CD4-positive, alpha-beta T cell (primary cell): Measurements from ENCODE around the gene PDSS2. TPM values are rescaled to one million over a fixed set of nuclear protein-coding genes. Genes with fewer than 3 reads are reported as not detected.

Source experiments
- ATAC-seq: fragments of 200-7000 bp; cut with Tn5 transposase; one replicate; pipeline ENCODE4 v1.10.0; 2022; ENCODE audit warnings: mild to moderate bottlenecking; ENCODE audit not compliant: poor library complexity
- CTCF ChIA-PET: fragments of 350-600 bp; sonication (Branson Sonifier 250); formaldehyde crosslinking; loops from one replicate; lab custom pipeline; 2021; ENCODE audit warnings: antibody characterized with exemption, inconsistent platforms; lab: Charles Lee
- POLR2A ChIA-PET: fragments of 350-600 bp; sonication (Branson Sonifier 250); formaldehyde crosslinking; loops from one replicate; lab custom pipeline; 2021; ENCODE audit warnings: antibody characterized with exemption, inconsistent platforms; lab: Charles Lee
- DNase-seq, 14 experiments: peaks; one replicate each; pipeline ENCODE4 v3.0.0-alpha.2; 2013 to 2020; ENCODE audit warnings: mixed read lengths in 2 of 14
- H3K27ac ChIP-seq, 2 donors: one replicate each; pipeline versions ENCODE4 v1.5.1 to v1.7.0; 2013; ENCODE audit warnings: low read length in 2 of 2, low read depth in 1 of 2, mild to moderate bottlenecking in 1 of 2
- H3K27me3 ChIP-seq, 2 experiments: 1 replicate in 1 of 2; 2 replicates in 1 of 2; pipeline versions ENCODE4 v1.6.1 to v1.7.0; 2013; ENCODE audit warnings: low read length in 2 of 2, control low read depth in 1 of 2, mild to moderate bottlenecking in 1 of 2, moderate library complexity in 1 of 2; ENCODE audit not compliant: insufficient read depth in 2 of 2, control insufficient read depth in 1 of 2
- H3K36me3 ChIP-seq: one replicate; pipeline ENCODE4 v1.6.1; 2013; ENCODE audit warnings: low read length, control low read depth; ENCODE audit not compliant: insufficient read depth
- H3K4me1 ChIP-seq: one replicate; pipeline ENCODE4 v1.6.1; 2013; ENCODE audit warnings: low read length, control low read depth; ENCODE audit not compliant: insufficient read depth
- H3K4me3 ChIP-seq: one replicate; pipeline ENCODE4 v1.5.1; 2013; ENCODE audit warnings: mild to moderate bottlenecking, low read length, moderate library complexity
- H3K9me3 ChIP-seq, 2 experiments: 1 replicate in 1 of 2; 2 replicates in 1 of 2; pipeline versions ENCODE4 v1.6.1 to v1.7.0; 2013; ENCODE audit warnings: low read length in 2 of 2, mild to moderate bottlenecking in 2 of 2, control low read depth in 1 of 2, moderate library complexity in 1 of 2; ENCODE audit not compliant: control insufficient read depth in 1 of 2, insufficient read depth in 1 of 2
- H3K27ac Mint-ChIP-seq: one replicate; pipeline ENCODE4 v1.8.0; 2020; ENCODE audit warnings: mixed read lengths
- H3K27me3 Mint-ChIP-seq: one replicate; pipeline ENCODE4 v1.8.0; 2021; ENCODE audit warnings: mixed read lengths
- H3K36me3 Mint-ChIP-seq: one replicate; pipeline ENCODE4 v1.8.0; 2021; ENCODE audit warnings: low read depth, mixed read lengths
- H3K4me1 Mint-ChIP-seq: one replicate; pipeline ENCODE4 v1.8.0; 2021; ENCODE audit warnings: low read depth, mixed read lengths
- H3K4me3 Mint-ChIP-seq: one replicate; pipeline ENCODE4 v1.8.0; 2020; ENCODE audit warnings: mild to moderate bottlenecking, mixed read lengths
- H3K9me3 Mint-ChIP-seq: one replicate; pipeline ENCODE4 v1.8.0; 2020; ENCODE audit warnings: mixed read lengths
- CTCF ChIP-seq: fragments of 200-600 bp; IDR thresholded peaks from one replicate; pipeline ENCODE4 v1.8.0; 2022; ENCODE audit warnings: antibody characterized with exemption, mild to moderate bottlenecking
- intact Hi-C, 2 experiments: fragments of 100-400 bp; cut with DNase I in 1 of 2; cut with micrococcal nuclease in 1 of 2; formaldehyde crosslinking; loops; one replicate each; pipeline versions ENCODE4 v1.15.1 to v1.9.0; 2023 to 2025; cut with DNase I, micrococcal nuclease
- total RNA-seq, 174 experiments: library from RNA in 2 of 174; stranded (reverse) in 2 of 174; gene quantifications; one replicate each; pipeline ENCODE4 v1.2.3 and lab custom pipeline; 2021 to 2026

PDSS2 gene
- total RNA-seq, 2 experiments from 2014 or later: 5.8 to 6.6 TPM

DNA sequence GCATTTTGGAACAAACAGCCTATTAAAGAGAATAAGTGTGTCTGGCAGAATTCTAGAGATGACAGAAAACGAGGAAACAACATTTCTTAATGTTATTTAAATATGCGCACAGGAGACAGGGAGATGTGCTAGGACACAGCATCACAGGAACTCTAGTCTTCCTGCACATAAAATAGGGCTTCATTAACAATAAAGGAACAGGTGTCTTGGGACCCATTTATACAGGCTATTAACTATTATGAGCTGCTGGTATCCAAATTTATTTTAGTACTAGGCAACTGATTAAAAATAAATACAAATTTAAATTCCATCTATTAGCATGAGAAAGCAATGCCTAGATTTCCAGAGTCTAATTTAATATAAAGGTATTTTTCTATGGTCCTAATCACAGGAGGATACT is 102.3 kb downstream of the PDSS2 start:
- H3K27me3 ChIP-seq: no peaks in the 10 kb centered on the region
- DNase-seq (no peak), ATAC-seq (no peak)
- no peak overlapping the region for H3K27ac ChIP-seq
- ChIA-PET CTCF (no interaction called here), POLR2A (no interaction called here)
- no peak overlapping the region for H3K27ac Mint-ChIP-seq
- H3K4me1 Mint-ChIP-seq: no peaks in the 10 kb centered on the region
- no peak overlapping the region for H3K4me3 Mint-ChIP-seq
- TF ChIP-seq CTCF: no peak
- intact Hi-C loops: no loop called here
- peaks cover 8% of the 10 kb centered on the region for H3K36me3 Mint-ChIP-seq
- H3K4me3 ChIP-seq: no peak overlapping the region
- H3K9me3 ChIP-seq: no peaks in the 10 kb centered on the region
- no peaks in the 10 kb centered on the region for H3K36me3 ChIP-seq
- no peaks in the 10 kb centered on the region for H3K4me1 ChIP-seq
- no peaks in the 10 kb centered on the region for H3K9me3 Mint-ChIP-seq
- H3K27me3 Mint-ChIP-seq: no peaks in the 10 kb centered on the region

GRCh38 chr6:107355659-107356058 is 103.7 kb downstream of the PDSS2 start:
- Mint-ChIP-seq H3K27ac (no peak overlapping the region), H3K9me3 (no peaks in the 10 kb centered on the region), H3K4me1 (no peaks in the 10 kb centered on the region), H3K27me3 (no peaks in the 10 kb centered on the region), H3K4me3 (no peak overlapping the region), H3K36me3 (no peaks in the 10 kb centered on the region)
- Histone ChIP-seq H3K4me1 (no peaks in the 10 kb centered on the region), H3K27ac (no peak overlapping the region), H3K4me3 (no peak overlapping the region), H3K9me3 (no peaks in the 10 kb centered on the region), H3K27me3 (no peaks in the 10 kb centered on the region), H3K36me3 (no peaks in the 10 kb centered on the region)
- intact Hi-C loops: no loop called here
- ATAC-seq: no peak
- POLR2A ChIA-PET: no interaction called here
- DNase-seq: no peak
- no peak for TF ChIP-seq CTCF
- CTCF ChIA-PET: no interaction called here

GRCh38 chr6:107354451-107354850 is 104.9 kb downstream of the PDSS2 start:
- H3K4me1 Mint-ChIP-seq: no peaks in the 10 kb centered on the region
- ChIA-PET CTCF (no interaction called here), POLR2A (no interaction called here)
- no peaks in the 10 kb centered on the region for H3K36me3 Mint-ChIP-seq
- no peak overlapping the region for H3K27ac ChIP-seq
- H3K9me3 Mint-ChIP-seq: no peaks in the 10 kb centered on the region
- H3K27me3 Mint-ChIP-seq: no peaks in the 10 kb centered on the region
- H3K36me3 ChIP-seq: no peaks in the 10 kb centered on the region
- intact Hi-C loops: no loop called here
- no peaks in the 10 kb centered on the region for H3K9me3 ChIP-seq
- DNase-seq (no peak), ATAC-seq (no peak)
- no peak overlapping the region for H3K4me3 ChIP-seq
- no peak for TF ChIP-seq CTCF
- no peak overlapping the region for H3K4me3 Mint-ChIP-seq
- H3K27me3 ChIP-seq: no peaks in the 10 kb centered on the region
- no peaks in the 10 kb centered on the region for H3K4me1 ChIP-seq
- no peak overlapping the region for H3K27ac Mint-ChIP-seq
